GM12878 (cell line): ENCODE data around the gene UNC5CL. TPM values are rescaled to one million over a fixed set of nuclear protein-coding genes. Genes with fewer than 3 reads are reported as not detected.

ENCODE experiments used
- ASH2L ChIP-seq: fragments of 300-600, 200-600 bp; sonication (generic); IDR thresholded peaks from 2 replicates; pipeline ENCODE4 v1.6.1; 2017; ENCODE audit warnings: low read depth, mild to moderate bottlenecking, borderline replicate concordance
- BACH1 ChIP-seq: fragments of 450-650 bp; IDR thresholded peaks from 2 replicates; pipeline ENCODE4 v1.6.1; 2017; ENCODE audit warnings: mild to moderate bottlenecking, borderline replicate concordance
- E4F1 ChIP-seq: fragments of 450-650 bp; IDR thresholded peaks from 2 replicates; pipeline ENCODE4 v1.6.1; 2018; ENCODE audit warnings: borderline replicate concordance, mild to moderate bottlenecking; ENCODE audit not compliant: partially characterized antibody
- FOXM1 ChIP-seq: IDR thresholded peaks from 2 replicates; pipeline ENCODE4 v1.6.1; 2012; ENCODE audit warnings: low read depth, mild to moderate bottlenecking, inconsistent platforms, low read length, moderate library complexity
- NFXL1 ChIP-seq: fragments of 450-650 bp; IDR thresholded peaks from 2 replicates; pipeline ENCODE4 v1.6.1; 2017; ENCODE audit warnings: antibody characterized with exemption, mild to moderate bottlenecking, borderline replicate concordance
- PRDM15 ChIP-seq: fragments of 450-650 bp; formaldehyde crosslinking; IDR thresholded peaks from 2 replicates; pipeline ENCODE4 v1.4.0; 2020; ENCODE audit warnings: mild to moderate bottlenecking, moderate library complexity
- SIN3A ChIP-seq: IDR thresholded peaks from 2 replicates; pipeline ENCODE4 v1.6.1; 2012; ENCODE audit warnings: low read depth, low read length, improper control_type of control experiment
- TCF7 ChIP-seq: IDR thresholded peaks from 2 replicates; pipeline ENCODE4 v1.6.1; 2014; ENCODE audit warnings: antibody characterized with exemption, borderline replicate concordance
- ZBTB33 ChIP-seq: fragments of 450-650 bp; IDR thresholded peaks from 2 replicates; pipeline ENCODE4 v1.6.1; 2017; ENCODE audit warnings: mild to moderate bottlenecking
- ZBTB4 ChIP-seq: fragments of 450-650 bp; formaldehyde crosslinking; IDR thresholded peaks from 2 replicates; pipeline ENCODE4 v1.4.0; 2022; ENCODE audit warnings: mild to moderate bottlenecking, moderate library complexity
- polyA plus RNA-seq, 11 experiments: library from polyadenylated mRNA; depleted of rRNA in 4 of 11; unstranded in 6 of 11; stranded (reverse) in 5 of 11; fragments of >200 nt; fragmentation: Nextera tagmentation in 4 of 11; fragmentation: Illumina TruSeq in 1 of 11; extraction: Ambion mirVana in 4 of 11; extraction: Trizol in 1 of 11; gene quantifications; 1 replicate in 1 of 11; 2 replicates in 10 of 11; pipeline versions ENCODE4 v1.2.1 to v1.2.3, GENCODE V29; 2011 to 2016; ENCODE audit warnings: inconsistent platforms in 2 of 11, missing spikeins in 2 of 11, low read depth in 1 of 11
- total RNA-seq, 4 experiments: library from RNA; depleted of rRNA in 3 of 4; stranded (reverse); fragments of >200 nt in 3 of 4; fragmentation: Illumina TruSeq in 1 of 4; extraction: Trizol in 1 of 4; gene quantifications; 2 replicates each; pipeline versions ENCODE4 v1.2.1 to v1.2.3, GENCODE V29; 2013 to 2021

The UNC5CL gene
- total and polyA plus RNA-seq, 10 of the 15 experiments (the other 5 are each of a cell fraction or from before 2014, with no cell fraction given), result 0.11 to 1.2 (median 0.46) TPM; not detected in 1

GRCh38 chr6:40978687-40979289, 60.2 kb downstream of the UNC5CL start (continued):
- TF ChIP-seq E4F1 (no peak), TCF7 (no peak), ZBTB4 (CRISPR knock-in tag) (no peak), ZBTB33 (no peak), BACH1 (no peak), FOXM1 (no peak), NFXL1 (no peak), SIN3A (no peak), ASH2L (no peak), PRDM15 (CRISPR knock-in tag) (no peak)
